Fibroblast of the aortic adventitia (primary cell): ENCODE measurements around the gene PIGA. TPM values are rescaled to one million over a fixed set of nuclear protein-coding genes. Genes with fewer than 3 reads are reported as not detected.
"Not testable (repeated sequence)": the region's sequence is repeated elsewhere in the genome, so short reads cannot be mapped to it uniquely, and the experiment has no call there.

ENCODE experiments used
- DNase-seq: peaks from one replicate; pipeline ENCODE4 v3.0.0-alpha.2; 2010; ENCODE audit warnings: low read depth
- H3K4me3 ChIP-seq: 2 replicates; pipeline ENCODE4 v1.5.1; 2011; ENCODE audit warnings: low read depth, mild to moderate bottlenecking, control low read depth, low read length, moderate library complexity
- total RNA-seq: library from RNA; depleted of rRNA; stranded (reverse); fragments of >200 nt; gene quantifications from 2 replicates; pipeline ENCODE4 v1.2.3, GENCODE V29; 2012; ENCODE audit warnings: low replicate concordance
- TF ChIP-seq, protein P1 (sequence below): IDR thresholded peaks from 2 replicates; pipeline ENCODE4 v1.5.1; 2011; ENCODE audit warnings: mild to moderate bottlenecking, low read length, control low read depth, inconsistent platforms; ENCODE audit not compliant: insufficient read depth

The PIGA gene
- total RNA-seq, 1 donor = 10.5 TPM

DNA sequence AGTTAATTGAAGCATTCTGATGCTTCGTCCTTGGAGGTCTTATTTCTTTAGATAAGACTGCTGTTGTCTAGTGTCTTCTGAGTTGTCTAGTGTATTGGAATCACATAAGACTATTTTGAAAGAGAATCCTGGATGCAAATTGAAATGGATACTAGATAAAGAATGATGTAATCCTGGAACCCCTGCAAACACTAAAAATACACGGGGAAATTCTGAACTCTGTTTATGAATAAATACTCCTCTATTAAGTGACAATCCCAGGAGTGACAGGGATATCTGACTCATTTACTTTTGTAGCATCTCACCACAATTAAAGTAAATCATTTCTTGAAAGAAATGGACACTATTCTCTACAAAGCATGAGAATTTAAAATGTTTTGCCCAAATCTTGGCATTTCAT is 20.9 kb downstream of the PIGA start:
- no peak overlapping the region for H3K4me3 ChIP-seq
- no peak for DNase-seq
- TF ChIP-seq, protein P1, sequence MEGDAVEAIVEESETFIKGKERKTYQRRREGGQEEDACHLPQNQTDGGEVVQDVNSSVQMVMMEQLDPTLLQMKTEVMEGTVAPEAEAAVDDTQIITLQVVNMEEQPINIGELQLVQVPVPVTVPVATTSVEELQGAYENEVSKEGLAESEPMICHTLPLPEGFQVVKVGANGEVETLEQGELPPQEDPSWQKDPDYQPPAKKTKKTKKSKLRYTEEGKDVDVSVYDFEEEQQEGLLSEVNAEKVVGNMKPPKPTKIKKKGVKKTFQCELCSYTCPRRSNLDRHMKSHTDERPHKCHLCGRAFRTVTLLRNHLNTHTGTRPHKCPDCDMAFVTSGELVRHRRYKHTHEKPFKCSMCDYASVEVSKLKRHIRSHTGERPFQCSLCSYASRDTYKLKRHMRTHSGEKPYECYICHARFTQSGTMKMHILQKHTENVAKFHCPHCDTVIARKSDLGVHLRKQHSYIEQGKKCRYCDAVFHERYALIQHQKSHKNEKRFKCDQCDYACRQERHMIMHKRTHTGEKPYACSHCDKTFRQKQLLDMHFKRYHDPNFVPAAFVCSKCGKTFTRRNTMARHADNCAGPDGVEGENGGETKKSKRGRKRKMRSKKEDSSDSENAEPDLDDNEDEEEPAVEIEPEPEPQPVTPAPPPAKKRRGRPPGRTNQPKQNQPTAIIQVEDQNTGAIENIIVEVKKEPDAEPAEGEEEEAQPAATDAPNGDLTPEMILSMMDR = no peak

DNA sequence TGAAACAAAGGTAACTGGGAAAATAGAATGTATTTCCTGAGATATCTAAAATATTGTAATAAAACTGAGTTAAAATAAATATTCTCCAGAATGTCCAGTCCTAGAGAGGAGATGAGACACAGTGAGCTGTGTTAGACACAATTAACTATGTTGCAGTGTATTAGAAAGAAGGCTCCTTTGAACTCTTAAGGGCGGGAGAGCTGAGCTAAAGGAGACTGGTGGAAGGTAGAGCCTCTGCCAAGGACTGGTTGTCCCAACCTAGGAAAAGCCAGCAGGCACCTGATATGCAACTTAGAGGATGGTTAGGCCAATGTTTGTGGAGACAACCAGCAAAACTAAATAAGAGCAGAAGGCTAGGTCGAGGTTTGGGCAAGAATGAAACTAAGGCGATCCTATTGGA is 24.2 kb downstream of the PIGA start:
- TF ChIP-seq, protein P1 = no peak
- no peak for DNase-seq
- H3K4me3 ChIP-seq = no peak overlapping the region

DNA sequence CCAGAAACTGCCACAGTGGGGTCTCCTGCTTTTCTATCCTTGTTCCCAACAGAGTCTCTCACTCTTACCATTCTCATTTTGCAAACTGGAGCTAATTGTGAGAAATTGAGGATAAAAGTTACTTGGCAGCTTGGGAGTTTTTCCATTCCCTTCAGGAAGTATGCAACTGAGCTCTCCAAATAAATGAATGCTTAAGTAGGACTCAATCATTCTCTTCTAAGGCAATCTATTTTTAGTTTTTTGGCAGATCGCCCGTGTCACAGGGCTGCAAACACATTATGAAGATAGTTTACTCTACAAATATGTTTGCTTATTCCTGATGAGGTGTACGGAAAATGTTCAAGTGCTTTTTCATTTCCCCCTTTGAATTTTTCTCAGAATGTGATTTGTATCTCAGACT is 25.2 kb downstream of the PIGA start:
- TF ChIP-seq, protein P1 = no peak
- DNase-seq = peak; percentile 46
- no peak overlapping the region for H3K4me3 ChIP-seq

DNA sequence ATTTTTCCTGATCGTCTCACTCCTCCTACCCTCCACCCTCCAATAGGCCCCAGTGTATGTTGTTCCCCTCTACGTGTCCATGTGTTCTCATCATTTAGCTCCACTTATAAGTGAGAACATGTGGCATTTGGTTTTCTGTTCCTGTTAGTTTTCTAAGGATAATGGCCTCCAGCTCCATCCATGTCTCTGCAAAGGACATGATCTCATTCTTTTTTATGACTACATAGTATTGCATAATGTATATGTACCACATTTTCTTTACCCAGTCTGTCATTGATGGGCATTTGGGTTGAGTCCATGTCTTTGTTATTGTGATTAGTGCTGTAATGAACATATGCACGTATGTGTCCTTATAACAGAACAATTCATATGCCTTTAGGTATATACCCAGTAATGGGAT is 29.4 kb downstream of the PIGA start:
- not testable (repeated sequence) for H3K4me3 ChIP-seq, DNase-seq

DNA sequence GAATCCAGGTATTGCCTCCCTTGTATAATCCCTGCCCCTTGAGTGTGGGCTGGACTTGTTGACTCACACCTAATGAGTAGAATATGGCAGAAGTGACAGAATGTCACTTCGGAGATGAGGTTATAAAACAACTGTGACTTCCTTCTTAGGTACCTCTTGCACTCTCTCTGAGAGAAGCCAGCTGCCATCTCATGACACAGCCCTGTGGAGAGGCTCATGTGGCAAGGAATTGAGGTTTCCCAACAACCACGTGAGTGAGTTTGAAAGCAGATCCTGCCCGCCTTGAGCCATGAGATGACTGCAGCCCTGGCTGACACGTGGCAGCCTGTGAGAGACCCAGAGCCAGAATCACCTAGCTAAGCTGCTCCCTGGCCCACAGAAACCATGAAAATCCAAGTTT is 33.4 kb downstream of the PIGA start:
- peak; percentile 20 for DNase-seq
- no peak overlapping the region for H3K4me3 ChIP-seq
- TF ChIP-seq, protein P1 = no peak

DNA sequence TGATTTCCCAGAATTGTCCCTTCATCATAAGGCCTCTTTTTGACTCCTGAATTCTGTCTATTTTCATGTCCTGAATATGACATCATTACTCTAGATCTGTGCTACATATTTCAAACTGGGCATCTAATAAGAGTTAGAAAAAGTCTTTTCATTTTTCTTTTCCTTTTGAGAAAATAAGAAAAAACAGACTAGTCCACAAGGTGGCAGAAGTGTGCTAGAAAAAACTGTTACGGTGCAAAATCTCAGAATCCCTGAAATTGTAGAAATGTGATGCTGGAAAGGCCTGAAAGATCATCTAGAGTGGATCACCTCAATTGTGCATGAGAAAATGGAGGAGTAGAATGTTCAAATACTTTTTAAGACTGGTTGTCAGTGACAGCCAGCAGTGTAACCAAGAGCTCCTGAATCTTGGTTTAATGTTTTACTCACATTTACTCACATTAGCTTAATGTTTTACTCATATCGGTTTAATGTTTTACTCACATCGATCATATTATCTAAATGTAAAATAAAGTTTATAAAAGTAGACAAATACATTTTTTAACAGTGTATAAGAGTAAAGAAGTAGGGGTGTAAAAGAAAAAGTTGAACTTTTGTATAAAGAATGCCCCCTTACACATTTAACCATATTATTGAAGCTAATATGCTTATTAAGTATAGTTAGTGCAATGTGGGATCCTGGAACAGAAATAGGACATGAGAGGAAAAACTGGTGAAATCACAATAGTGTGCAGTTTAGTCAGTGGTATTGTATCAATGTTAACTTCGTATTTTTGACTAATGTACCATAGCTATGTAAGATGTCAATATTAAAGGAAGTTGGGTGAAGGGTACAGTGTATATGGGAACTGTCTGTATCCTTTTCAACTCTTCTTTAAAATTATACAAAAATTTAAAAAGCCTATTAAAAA is 35.1 kb downstream of the PIGA start:
- TF ChIP-seq, protein P1 = peak; percentile 53
- DNase-seq = peak; percentile 56
- H3K4me3 ChIP-seq = no peak overlapping the region

DNA sequence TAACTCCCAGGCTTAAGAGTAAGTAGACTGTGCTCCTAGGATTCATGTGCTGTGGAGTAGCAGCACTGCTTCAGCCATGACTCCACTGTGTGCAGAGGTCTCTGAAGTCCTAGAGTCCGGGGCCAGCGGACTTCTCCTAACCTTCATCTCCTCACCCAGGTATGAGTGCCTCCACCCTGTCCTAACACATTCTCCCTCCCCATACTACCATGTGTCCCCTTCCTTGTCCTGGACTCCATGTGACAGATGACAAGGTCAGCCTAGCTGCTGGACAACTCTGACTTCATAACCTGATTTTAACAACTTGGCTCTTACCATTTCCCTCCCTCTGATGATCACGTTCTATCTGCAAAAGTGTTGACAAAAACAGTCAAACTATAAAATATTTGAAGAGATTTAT is 36.5 kb downstream of the PIGA start:
- H3K4me3 ChIP-seq = no peak overlapping the region
- no peak for DNase-seq
- TF ChIP-seq, protein P1 = no peak
